ENCODE data around the gene FIG4. TPM values are rescaled to one million over a fixed set of nuclear protein-coding genes. Genes with fewer than 3 reads are reported as not detected.

The FIG4 gene
- total RNA-seq, 1 experiment from 2014 or later: 23.1 TPM

- Histone ChIP-seq H2AK5ac (ENCODE audit: insufficient read length, low read length) (no peak overlapping the region), H2BK20ac (ENCODE audit: low read depth, low read length, poor library complexity, severe bottlenecking) (no peak overlapping the region), H3K4me2 (ENCODE audit: insufficient read depth, insufficient read length, low read length) (no peak overlapping the region), H3K9ac (ENCODE audit: extremely low read depth, insufficient read length, low read length) (no peak overlapping the region), H3K27me3 (ENCODE audit: insufficient read depth, low read length) (no peaks in the 10 kb centered on the region), H4K5ac (ENCODE audit: insufficient read length, low read depth, low read length) (no peak overlapping the region), H3K18ac (ENCODE audit: insufficient read length, low read depth, low read length) (no peak overlapping the region), H4K8ac (replicated peaks; ENCODE audit: insufficient read length, low read depth, low read length) (no peak overlapping the region), H3K9me3 (ENCODE audit: control insufficient read depth, low read depth, low read length) (no peaks in the 10 kb centered on the region), H3K79me2 (ENCODE audit: insufficient read depth, low read length) (no peaks in the 10 kb centered on the region), H3K4ac (ENCODE audit: low read depth, low read length) (no peak overlapping the region), H4K20me1 (ENCODE audit: control insufficient read depth, insufficient read depth, insufficient read length) (no peaks in the 10 kb centered on the region), H3T11ph (ENCODE audit: low read length) (no peak overlapping the region), H3K14ac (ENCODE audit: insufficient read depth, low read length) (no peak overlapping the region), H3K23me2 (ENCODE audit: insufficient read length, low read depth, low read length, poor library complexity, severe bottlenecking) (no peaks in the 10 kb centered on the region), H3K4me1 (ENCODE audit: insufficient read depth, low read length) (no peaks in the 10 kb centered on the region), H2AFZ (ENCODE audit: low read length) (no peak overlapping the region), H2BK12ac (ENCODE audit: insufficient read length, low read depth, low read length) (no peak overlapping the region), H2BK15ac (ENCODE audit: low read depth, low read length) (no peak overlapping the region), H3K56ac (ENCODE audit: insufficient read length, low read depth, low read length) (no peak overlapping the region), H2BK5ac (ENCODE audit: insufficient read length, low read length) (no peak overlapping the region), H3K79me1 (ENCODE audit: insufficient read depth, low read depth, low read length, poor library complexity, severe bottlenecking) (no peaks in the 10 kb centered on the region), H4K91ac (ENCODE audit: insufficient read length, low read depth, low read length) (no peak overlapping the region), H3K27ac (ENCODE audit: insufficient read length, low read depth, low read length) (no peak overlapping the region), H2BK120ac (ENCODE audit: low read depth, low read length, poor library complexity, severe bottlenecking) (no peak overlapping the region), H3K23ac (ENCODE audit: insufficient read length, low read depth, low read length) (no peak overlapping the region)
- WGBS (ENCODE audit: extremely low coverage, insufficient read length, low lambda C conversion rate): no CpG with 5 or more reads among the region's 3 CpGs
- DNase-seq: no peak
- Mint-ChIP-seq H3K4me1 (peaks cover 8 to 12% of the 10 kb centered on the region in 2 experiments), H3K9me3 (no peaks in the 10 kb centered on the region), H3K4me3 (no peak overlapping the region), H3K36me3 (ENCODE audit: insufficient read depth in 1 of 3, low read depth in 3 of 3) (peaks cover 4 to 18% (median 17%) of the 10 kb centered on the region in 3 experiments; a peak in 5 of 7 replicates), H3K27me3 (ENCODE audit: low read depth) (no peaks in the 10 kb centered on the region), H3K27ac (no peak overlapping the region)
- TF ChIP-seq CTCF (conservative IDR thresholded peaks at IDR 0.05): no peak
These were observed 76.9 kb downstream of the FIG4 start for GRCh38 chr6:109767961-109768360.
